K562 (cell line): ENCODE data around the gene GLB1L. TPM values are rescaled to one million over a fixed set of nuclear protein-coding genes. Genes with fewer than 3 reads are reported as not detected.

ENCODE experiments used
- ATF4 ChIP-seq: fragments of 450-650 bp; formaldehyde crosslinking; IDR thresholded peaks from 2 replicates; pipeline ENCODE4 v1.4.0; 2022; ENCODE audit warnings: mild to moderate bottlenecking, moderate library complexity
- CAMTA2 ChIP-seq: fragments of 250-450 bp; sonication (Bioruptor Pico); conservative IDR thresholded peaks from 2 replicates; pipeline ENCODE4 v1.5.1; 2022
- HCFC1 ChIP-seq: IDR thresholded peaks from 2 replicates; pipeline ENCODE4 v1.6.1; 2012; ENCODE audit warnings: low read depth, low read length, improper control_type of control experiment
- JUN ChIP-seq, 2 experiments: sonication (generic) in 1 of 2; formaldehyde crosslinking in 1 of 2; IDR thresholded peaks; 2 replicates each; pipeline versions ENCODE4 v1.6.1 to v1.8.0; 2012 to 2022; ENCODE audit warnings: borderline replicate concordance in 2 of 2, mild to moderate bottlenecking in 2 of 2, improper control_type of control experiment in 1 of 2, low read depth in 1 of 2, low read length in 1 of 2, missing genetic modification reagents in 1 of 2
- KAT2B ChIP-seq: IDR thresholded peaks from one replicate; pipeline ENCODE4 v1.6.1; 2012; ENCODE audit warnings: low read depth, mild to moderate bottlenecking, control low read depth, inconsistent platforms, low read length, moderate library complexity
- MNT ChIP-seq, 2 experiments: fragments of 450-650 bp; conservative IDR thresholded peaks; 2 replicates each; pipeline ENCODE4 v1.6.1; 2017; ENCODE audit warnings: mild to moderate bottlenecking in 2 of 2, moderate library complexity in 2 of 2
- MTA3 ChIP-seq: fragments of 450-650 bp; formaldehyde crosslinking; IDR thresholded peaks from 2 replicates; pipeline ENCODE4 v1.6.1; 2017; ENCODE audit warnings: mild to moderate bottlenecking, borderline replicate concordance
- PATZ1 ChIP-seq: fragments of 250-450 bp; sonication (Bioruptor Pico); IDR thresholded peaks from 2 replicates; pipeline ENCODE4 v1.5.0; 2020; ENCODE audit warnings: mild to moderate bottlenecking, borderline replicate concordance
- PHTF2 ChIP-seq: fragments of 250-450 bp; sonication (Bioruptor Pico); IDR thresholded peaks from 2 replicates; pipeline ENCODE4 v1.5.0; 2021; ENCODE audit warnings: mild to moderate bottlenecking
- SP2 ChIP-seq: IDR thresholded peaks from 2 replicates; pipeline ENCODE4 v1.6.1; 2011; ENCODE audit warnings: mild to moderate bottlenecking, low read depth, low read length, moderate library complexity; ENCODE audit not compliant: poor library complexity, severe bottlenecking; ENCODE audit errors: extremely low read depth
- THAP12 ChIP-seq: fragments of 250-450 bp; sonication (Bioruptor Pico); IDR thresholded peaks from 2 replicates; pipeline ENCODE4 v1.9.0; 2021; ENCODE audit warnings: mild to moderate bottlenecking, inconsistent platforms
- ZFP91 ChIP-seq: sonication (generic); formaldehyde crosslinking; IDR thresholded peaks from 2 replicates; pipeline ENCODE4 v1.8.0; 2022; ENCODE audit warnings: mild to moderate bottlenecking, missing genetic modification reagents
- ZNF12 ChIP-seq: sonication (generic); formaldehyde crosslinking; IDR thresholded peaks from 2 replicates; pipeline ENCODE4 v1.4.0; 2020; ENCODE audit warnings: mild to moderate bottlenecking, missing genetic modification reagents
- ZNF174 ChIP-seq: fragments of 250-450 bp; sonication (Bioruptor Pico); IDR thresholded peaks from 2 replicates; pipeline ENCODE4 v1.4.0; 2020; ENCODE audit warnings: mild to moderate bottlenecking
- ZNF280B ChIP-seq: fragments of 250-450 bp; sonication (Bioruptor Pico); IDR thresholded peaks from 2 replicates; pipeline ENCODE4 v1.5.1; 2021; ENCODE audit warnings: mild to moderate bottlenecking
- ZNF699 ChIP-seq: fragments of 250-450 bp; sonication (Bioruptor Pico); IDR thresholded peaks from 2 replicates; pipeline ENCODE4 v1.8.0; 2021; ENCODE audit warnings: mild to moderate bottlenecking, moderate library complexity; ENCODE audit not compliant: insufficient replicate concordance
- polyA plus RNA-seq, 8 experiments: library from polyadenylated mRNA; depleted of rRNA in 4 of 8; stranded (reverse) in 5 of 8; unstranded in 3 of 8; fragments of >200 nt; fragmentation: Nextera tagmentation in 2 of 8; fragmentation: Illumina TruSeq in 1 of 8; extraction: Ambion mirVana in 2 of 8; extraction: Trizol in 1 of 8; gene quantifications; 2 replicates each; pipeline versions ENCODE4 v1.2.1 to v1.2.3, GENCODE V29; 2011 to 2014; ENCODE audit warnings: inconsistent platforms in 1 of 8, missing spikeins in 1 of 8
- total RNA-seq, 7 experiments: library from RNA; depleted of rRNA in 6 of 7; stranded (reverse); fragments of >200 nt in 6 of 7; fragmentation: Illumina TruSeq in 2 of 7; extraction: Trizol in 2 of 7; gene quantifications; 2 replicates each; pipeline versions ENCODE4 v1.2.1 to v1.2.3, GENCODE V29; 2011 to 2021; ENCODE audit warnings: low replicate concordance in 1 of 7

GLB1L gene
- total and polyA plus RNA-seq, 9 of the 15 experiments (the other 6 are each of a cell fraction or from before 2014, with no cell fraction given), result 0.42 to 2.9 (median 2.5) TPM

- TF ChIP-seq PATZ1 (no peak), ATF4 (CRISPR knock-in tag) (no peak), CAMTA2 (CRISPR knock-in tag) (no peak), JUN (IDR thresholded peaks at IDR 0.05; ENCODE audit: borderline replicate concordance, low read depth, low read length) (no peak), JUN (CRISPR knock-in tag; IDR thresholded peaks at IDR 0.05; ENCODE audit: borderline replicate concordance) (peak; percentile 25; the same call in 1 of the 2 replicates), ZNF280B (CRISPR knock-in tag) (no peak), ZNF174 (CRISPR knock-in tag) (no peak), HCFC1 (peak; percentile 77), PHTF2 (no peak), SP2 (no peak), ZNF699 (CRISPR knock-in tag) (no peak), ZFP91 (CRISPR knock-in tag) (no peak), MNT (conservative IDR thresholded peaks at IDR 0.05) (peak; percentile 37 to 81), MTA3 (no peak; the same call in 1 of the 2 replicates), KAT2B (no peak), THAP12 (CRISPR knock-in tag) (no peak), ZNF12 (CRISPR knock-in tag) (no peak)
Measured at GRCh38 chr2:219245148-219245898, at the start of gene GLB1L, which contains the start of gene STK16 (continued).
